IPS DF 6.9 (cell line): ENCODE data around the gene HOXA9.

Experiments
- DNase-seq: peaks from one replicate; pipeline ENCODE4 v3.0.0-alpha.2; 2013; ENCODE audit warnings: low read depth, low spot score
- H3K27ac ChIP-seq: one replicate; pipeline ENCODE4 v1.5.1; 2013; ENCODE audit warnings: low read length, control low read depth
- H3K27me3 ChIP-seq: 2 replicates; pipeline ENCODE4 v1.6.1; 2013; ENCODE audit warnings: mild to moderate bottlenecking, low read length; ENCODE audit not compliant: control insufficient read depth, insufficient read depth
- H3K36me3 ChIP-seq: 2 replicates; pipeline ENCODE4 v1.6.1; 2013; ENCODE audit warnings: low read length; ENCODE audit not compliant: control insufficient read depth, insufficient read depth
- H3K4me1 ChIP-seq: 2 replicates; pipeline ENCODE4 v1.6.1; 2013; ENCODE audit warnings: low read length; ENCODE audit not compliant: control insufficient read depth, insufficient read depth
- H3K4me3 ChIP-seq: 2 replicates; pipeline ENCODE4 v1.5.1; 2013; ENCODE audit warnings: mild to moderate bottlenecking, low read length
- H3K9me3 ChIP-seq: 2 replicates; pipeline ENCODE4 v1.6.1; 2013; ENCODE audit warnings: low read length, inconsistent platforms; ENCODE audit not compliant: control insufficient read depth, insufficient read depth
- WGBS: extraction: QIAGEN DNeasy Blood & Tissue Kit; methylation state at CpG from one replicate; pipeline ENCODE4 v1.1.7; 2013; ENCODE audit warnings: mixed read lengths, missing lambda C conversion rate; ENCODE audit not compliant: insufficient read length, insufficient coverage; 5-methylcytosine and 5-hydroxymethylcytosine counted together

Gene HOXA9

DNA sequence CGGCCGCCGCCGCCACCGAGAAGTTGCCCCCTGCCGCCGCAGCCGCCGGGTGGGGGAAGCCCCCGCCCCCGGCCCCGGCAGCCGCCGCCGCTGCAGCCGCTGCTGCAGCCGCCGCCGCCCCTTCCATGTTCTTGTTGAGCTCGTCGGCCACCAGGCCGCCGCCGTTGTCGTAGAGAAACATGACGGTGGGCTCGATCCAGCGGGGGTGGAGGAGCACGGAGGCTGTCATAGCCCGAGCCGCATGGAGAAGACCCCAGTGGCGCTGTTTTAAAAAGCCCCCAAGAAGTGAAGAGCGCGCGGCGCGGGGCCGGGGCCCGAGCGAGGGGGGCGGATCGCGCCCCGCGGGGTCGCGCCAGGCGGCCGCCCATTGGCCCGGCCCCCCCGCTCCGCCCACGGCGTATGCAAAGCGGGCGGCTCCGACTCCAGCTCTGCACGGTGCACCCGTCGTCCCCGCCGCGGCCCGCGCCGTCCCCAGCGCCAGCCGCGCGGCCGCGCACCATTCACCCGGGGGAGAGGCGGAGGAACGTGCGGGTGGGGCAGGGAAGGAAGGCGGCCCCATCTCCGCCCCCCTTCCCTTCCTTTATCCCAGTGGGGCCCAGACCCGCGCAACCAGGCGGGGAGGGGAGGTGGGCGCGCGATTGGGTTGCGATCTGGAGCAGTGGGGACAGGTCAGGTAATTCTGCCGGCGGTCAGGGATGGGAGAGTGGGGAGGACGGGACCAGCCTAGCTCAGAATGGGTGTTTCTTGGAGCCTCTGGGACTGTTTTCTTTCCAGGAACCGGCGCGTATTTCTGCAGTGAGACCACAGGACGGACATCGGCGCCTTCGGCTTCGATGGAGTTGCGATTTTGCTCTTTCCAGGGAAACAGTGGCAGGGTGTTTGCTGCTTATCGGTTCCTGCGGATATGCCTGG lies 34.8 kb upstream of the HOXA9 start, which contains the start of gene HOXA13:
Gene HOXA13 (minus strand): TSS at position 243 of the 912 bp plus-strand sequence. CDS start 14 bp downstream, at position 229.
- DNase-seq, result no peak
- peak within 1 kb of the TSS; percentile 5 for H3K4me3 ChIP-seq
- no CpG with 5 or more reads among the region's 99 CpGs for WGBS
- H3K36me3 ChIP-seq, result no peaks in the 10 kb centered on the region
- no peaks in the 10 kb centered on the region for H3K9me3 ChIP-seq
- no peaks in the 10 kb centered on the region for H3K4me1 ChIP-seq
- H3K27me3 ChIP-seq, result peaks cover 83% of the 10 kb centered on the region
- no peak within 1 kb of the TSS for H3K27ac ChIP-seq

DNA sequence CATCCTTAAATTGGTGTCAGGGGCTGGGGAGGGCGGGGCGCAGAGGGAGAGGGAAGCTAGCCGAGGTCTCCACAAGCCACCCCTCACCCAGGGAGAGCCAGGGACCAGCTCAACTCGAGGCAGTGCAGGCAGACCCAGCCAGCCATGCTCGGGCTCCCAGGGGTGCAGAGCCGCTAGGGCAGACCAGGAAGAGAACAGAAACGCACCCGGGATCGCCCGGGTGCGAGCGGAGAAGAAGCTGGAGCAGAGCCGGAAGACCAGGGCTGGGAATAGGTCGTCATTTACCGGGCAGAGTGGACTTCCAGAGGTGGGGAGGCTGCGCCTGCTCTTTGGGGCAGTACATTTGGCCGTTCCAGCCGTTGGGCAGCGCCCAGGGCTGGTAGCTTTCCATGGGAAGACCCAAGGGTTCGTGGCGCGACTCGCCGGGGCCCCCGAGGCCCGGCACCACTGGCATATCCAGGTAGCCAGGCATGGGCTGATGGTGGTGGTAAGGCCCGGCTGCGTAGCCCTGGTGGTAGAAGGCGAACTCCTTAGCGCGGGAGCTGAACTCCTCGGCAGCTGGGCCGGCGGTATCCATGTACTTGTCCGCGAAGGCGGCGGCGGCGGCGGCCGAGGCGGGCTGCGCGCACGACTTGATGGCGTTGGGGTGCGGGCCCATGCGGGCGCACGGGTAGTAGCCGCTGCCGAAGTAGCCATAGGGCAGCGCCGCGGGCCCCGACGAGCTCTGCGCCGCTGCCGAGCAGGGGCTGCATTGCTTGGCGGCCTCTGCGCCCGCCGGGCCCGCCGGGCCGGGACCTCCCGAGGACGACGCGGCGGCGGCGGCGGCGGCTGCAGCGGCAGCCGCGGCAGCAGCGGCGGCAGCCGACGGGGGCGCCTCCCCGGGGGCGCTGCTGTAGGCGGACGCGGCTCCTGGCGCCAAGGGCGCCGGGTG lies 33.8 kb upstream of the HOXA9 start:
- peak overlapping the region; percentile 5; the same call in 1 of the 2 replicates for H3K4me3 ChIP-seq
- no peak for DNase-seq
- peaks cover 80% of the 10 kb centered on the region for H3K27me3 ChIP-seq
- no peaks in the 10 kb centered on the region for H3K36me3 ChIP-seq
- no CpG with 5 or more reads among the region's 93 CpGs for WGBS
- H3K27ac ChIP-seq, result no peak overlapping the region
- H3K4me1 ChIP-seq, result no peaks in the 10 kb centered on the region
- no peaks in the 10 kb centered on the region for H3K9me3 ChIP-seq

DNA sequence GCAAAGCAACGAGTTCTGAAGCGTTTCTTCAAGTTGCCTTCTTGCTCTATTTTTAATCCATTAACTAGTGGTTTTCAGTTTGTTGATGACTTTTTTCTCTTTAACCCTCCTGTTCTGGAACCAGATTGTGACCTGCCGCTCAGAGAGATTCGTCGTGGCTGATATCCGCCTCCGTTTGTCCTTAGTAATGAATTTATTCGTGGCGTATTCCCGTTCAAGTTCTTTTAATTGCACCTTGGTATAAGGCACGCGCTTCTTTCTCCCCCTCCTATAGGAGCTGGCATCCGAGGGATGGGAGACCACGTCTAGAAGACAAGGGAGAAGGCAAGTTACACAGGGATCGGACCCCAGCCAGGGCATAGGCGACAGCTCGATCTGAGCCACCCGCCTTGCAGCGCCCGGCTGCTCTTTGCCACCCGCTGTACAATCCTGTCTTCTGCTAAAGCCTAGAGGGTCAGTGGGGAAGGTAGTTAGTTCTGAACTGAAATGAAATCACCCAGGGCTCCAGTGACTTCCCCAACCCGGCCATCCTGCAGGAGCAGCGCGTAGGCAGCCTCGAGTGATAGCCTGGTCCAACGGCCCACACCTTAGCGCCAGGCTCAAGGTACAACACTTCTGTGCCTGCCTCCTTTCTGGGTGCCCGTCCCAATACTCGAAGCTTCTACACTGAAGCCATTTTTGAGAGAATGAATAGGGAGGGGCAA lies 33.0 kb upstream of the HOXA9 start:
- Histone ChIP-seq H3K36me3 (no peaks in the 10 kb centered on the region), H3K4me3 (no peak overlapping the region), H3K27me3 (peaks cover 80% of the 10 kb centered on the region), H3K9me3 (no peaks in the 10 kb centered on the region), H3K4me1 (no peaks in the 10 kb centered on the region), H3K27ac (no peak overlapping the region)
- no peak for DNase-seq
- no CpG with 5 or more reads among the region's 29 CpGs for WGBS

DNA sequence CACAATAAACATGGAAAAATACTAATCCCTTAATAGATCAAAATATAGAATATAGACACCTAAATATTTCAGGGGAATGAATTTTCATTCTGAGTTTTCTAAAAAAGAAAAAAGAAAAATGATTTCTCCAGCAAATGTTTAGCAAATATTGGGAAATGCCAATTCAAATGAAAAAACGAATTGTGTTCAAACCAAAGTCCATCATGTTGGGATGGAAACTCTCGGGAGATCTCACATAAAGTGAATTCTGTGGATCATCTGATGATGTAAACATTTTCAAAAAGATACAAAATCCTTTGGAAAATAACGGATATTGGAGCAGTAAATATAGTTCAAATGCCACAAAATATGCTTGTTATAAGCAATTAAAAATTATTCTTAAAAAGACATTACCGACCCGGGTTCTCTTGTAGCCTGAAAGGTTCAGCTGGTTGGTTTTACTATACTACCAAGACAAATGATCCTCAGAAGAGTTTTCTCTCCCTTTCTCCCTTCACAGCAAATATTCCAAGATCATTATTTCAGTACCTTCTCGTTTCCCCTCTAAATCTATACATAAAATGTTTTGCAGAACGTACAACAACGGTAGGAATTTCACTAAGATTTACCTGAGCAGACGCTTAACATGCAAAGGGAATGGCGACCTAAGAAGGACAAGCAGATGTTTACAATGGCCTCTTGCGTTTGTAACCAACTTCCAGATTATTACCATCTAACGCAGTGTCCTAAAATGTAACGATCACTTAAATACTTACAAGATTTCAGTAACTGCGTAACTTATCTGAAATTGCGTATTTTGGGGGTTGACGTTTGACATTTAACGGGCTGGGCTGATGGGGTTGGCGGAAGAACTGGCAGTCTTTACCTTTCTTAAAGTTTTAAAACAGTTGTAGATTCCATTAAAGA lies 32.1 kb upstream of the HOXA9 start:
- Histone ChIP-seq H3K4me3 (no peak overlapping the region), H3K27ac (no peak overlapping the region), H3K36me3 (no peaks in the 10 kb centered on the region), H3K27me3 (peaks cover 81% of the 10 kb centered on the region), H3K9me3 (no peaks in the 10 kb centered on the region), H3K4me1 (no peaks in the 10 kb centered on the region)
- DNase-seq, result no peak
- WGBS, result no CpG with 5 or more reads among the region's 18 CpGs

DNA sequence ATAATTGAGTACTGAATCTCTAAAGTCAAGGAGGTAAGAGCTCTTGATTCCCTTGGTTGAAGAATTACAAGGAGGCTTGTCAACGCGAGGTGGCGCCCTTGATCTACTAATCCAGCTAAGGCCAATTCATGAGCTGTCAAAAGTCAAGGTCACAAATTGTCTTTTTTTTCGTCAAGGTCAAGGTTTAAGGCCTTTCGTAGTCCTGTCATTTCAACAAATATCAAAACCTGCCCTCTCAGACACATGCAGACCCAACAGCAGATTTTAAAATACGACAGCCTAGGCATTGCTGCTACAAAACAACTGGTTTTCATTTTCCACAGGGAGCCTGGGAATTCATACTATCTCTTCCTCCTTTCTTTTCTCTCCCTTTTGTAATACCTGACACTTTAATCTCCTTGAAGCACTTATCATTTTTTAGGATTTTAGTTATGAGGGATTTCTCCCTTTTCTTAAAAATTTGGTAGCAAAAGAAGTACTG lies 31.0 kb upstream of the HOXA9 start:
- Histone ChIP-seq H3K4me1 (no peaks in the 10 kb centered on the region), H3K27me3 (peaks cover 81% of the 10 kb centered on the region), H3K27ac (no peak overlapping the region), H3K9me3 (no peaks in the 10 kb centered on the region), H3K4me3 (no peak overlapping the region), H3K36me3 (no peaks in the 10 kb centered on the region)
- no peak for DNase-seq
- WGBS, result no CpG with 5 or more reads among the region's 6 CpGs

DNA sequence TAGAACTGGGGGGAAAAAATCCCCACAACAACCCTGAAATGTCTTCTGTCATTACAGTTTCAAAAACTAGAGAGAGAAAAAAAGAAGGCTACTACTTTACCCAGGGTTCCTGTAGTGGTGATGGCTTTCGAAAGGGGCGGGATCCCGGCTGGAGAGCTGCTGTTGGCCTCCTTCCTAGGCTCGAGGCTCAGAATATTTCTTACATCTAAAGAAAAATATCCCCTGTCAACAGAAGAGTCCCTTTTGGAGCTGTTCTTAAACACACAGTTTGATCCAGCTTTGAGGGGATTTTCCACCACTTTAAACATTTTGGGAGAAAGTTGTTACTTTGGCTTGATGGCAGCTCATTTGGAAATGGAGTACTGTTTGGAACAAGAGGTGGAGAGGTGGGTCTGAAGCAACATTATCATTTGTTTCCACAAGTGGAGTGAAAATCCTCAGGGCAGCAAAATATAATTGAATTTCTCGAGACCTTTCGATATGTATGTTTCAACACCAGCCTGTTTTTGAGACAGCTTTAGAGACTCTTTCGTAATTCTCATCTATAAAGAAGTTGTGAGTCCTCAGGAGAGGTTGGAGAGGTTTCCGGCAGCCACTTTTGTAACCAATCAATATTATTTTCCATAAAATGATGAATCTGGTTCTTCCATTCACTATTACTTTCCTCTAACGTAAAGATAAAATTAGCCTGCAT lies 29.5 kb upstream of the HOXA9 start:
- Histone ChIP-seq H3K27ac (no peak overlapping the region), H3K4me1 (no peaks in the 10 kb centered on the region)
- WGBS, result 100% methylated on average over 1 of the region's 9 CpGs

DNA sequence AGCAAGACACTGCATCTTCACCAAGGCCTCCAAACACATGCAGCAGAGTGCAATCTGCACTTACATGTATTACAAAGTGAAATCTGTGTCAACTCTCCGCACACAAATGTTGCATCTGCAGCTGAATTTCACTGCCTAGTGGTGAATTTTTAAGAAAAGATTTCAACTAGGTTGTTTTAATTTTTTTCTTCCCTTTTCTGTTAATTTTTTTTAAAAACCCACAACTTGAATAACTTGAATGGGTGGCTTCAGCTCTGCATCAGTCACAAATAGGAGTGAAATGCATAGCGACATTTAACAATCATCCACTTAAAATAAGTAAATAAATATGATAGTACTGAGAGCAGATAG lies 28.6 kb upstream of the HOXA9 start:
- no CpG with 5 or more reads among the region's 2 CpGs for WGBS
- 0 out of 2 replicates have a peak, but pooled peaks cover 1% of the 10 kb centered on the region for H3K4me1 ChIP-seq
- DNase-seq, result no peak
- H3K4me3 ChIP-seq, result no peak overlapping the region
- no peak overlapping the region for H3K27ac ChIP-seq
- peaks cover 85% of the 10 kb centered on the region for H3K27me3 ChIP-seq
- no peaks in the 10 kb centered on the region for H3K36me3 ChIP-seq
- no peaks in the 10 kb centered on the region for H3K9me3 ChIP-seq

More for the DNA sequence above, 29.5 kb upstream of the HOXA9 start:
- Histone ChIP-seq H3K9me3 (no peaks in the 10 kb centered on the region), H3K36me3 (no peaks in the 10 kb centered on the region), H3K4me3 (no peak overlapping the region), H3K27me3 (peaks cover 82% of the 10 kb centered on the region)
- no peak for DNase-seq

DNA sequence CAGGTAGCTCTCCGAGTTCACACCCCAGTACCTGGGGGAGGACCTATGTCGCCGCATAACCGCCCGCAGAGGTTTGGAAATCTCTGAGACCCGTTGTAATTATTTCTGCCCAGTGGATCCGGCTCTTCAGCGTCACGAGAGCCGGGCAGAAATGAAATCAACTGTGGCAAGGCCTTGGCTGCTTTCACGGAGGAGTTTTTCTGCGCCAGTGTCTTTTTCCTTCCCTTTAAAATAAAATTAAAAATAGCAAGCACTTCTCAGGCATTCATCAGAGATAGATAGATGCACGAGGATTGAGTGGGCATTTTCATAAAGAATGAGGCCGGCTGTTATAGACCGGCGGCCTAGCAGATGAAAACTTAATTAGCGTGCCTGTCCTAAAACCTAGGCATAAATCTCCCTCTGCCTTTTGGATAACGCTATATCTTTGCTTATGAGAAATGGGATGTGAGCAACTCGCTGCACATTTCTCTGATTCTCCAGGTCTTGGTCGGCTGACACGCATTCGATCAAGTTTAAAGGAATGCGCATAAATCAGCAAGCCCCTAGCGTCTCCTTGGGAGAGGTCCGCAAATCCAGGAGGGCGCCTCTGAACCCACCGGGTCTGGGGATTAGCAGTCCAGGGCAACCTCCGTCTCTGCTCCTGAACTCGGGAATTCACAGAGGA lies 28.1 kb upstream of the HOXA9 start:
- Histone ChIP-seq H3K36me3 (no peaks in the 10 kb centered on the region), H3K27me3 (peaks cover 85% of the 10 kb centered on the region), H3K9me3 (no peaks in the 10 kb centered on the region), H3K27ac (no peak overlapping the region), H3K4me3 (no peak overlapping the region), H3K4me1 (0 out of 2 replicates have a peak, but pooled peaks cover 1% of the 10 kb centered on the region)
- DNase-seq, result no peak
- no CpG with 5 or more reads among the region's 29 CpGs for WGBS
